Dedifferentiated amniotic fluid mesenchymal stem cell (primary cell): ENCODE data around the gene ABHD17B.

Source experiments
- DNase-seq: peaks from one replicate; pipeline ENCODE4 v3.0.0-alpha.2; 2016; ENCODE audit errors: extremely low spot score

The ABHD17B gene

GRCh38 chr9:71819115-71819739, 91.8 kb downstream of the ABHD17B start:
- DNase-seq: peak; percentile 51

- DNase-seq: no peak
These were observed 94.0 kb downstream of the ABHD17B start for GRCh38 chr9:71816916-71817451.
